MCF 10A (cell line): Measurements from ENCODE around the gene ZNF536. TPM values are rescaled to one million over a fixed set of nuclear protein-coding genes. Genes with fewer than 3 reads are reported as not detected.

Experiments
- BruUV-seq: library from RNA; stranded (reverse); fragments of 400-500 nt; replicated peaks from 2 replicates; lab custom pipeline; 2021; lab: Mats Ljungman, UMichigan
- CTCF ChIA-PET: fragments of 300-600 bp; sonication (Branson Sonifier 250); formaldehyde crosslinking; extraction: SDS; loops from one replicate; lab custom pipeline; 2021; ENCODE audit warnings: antibody characterized with exemption, inconsistent platforms; lab: Yijun Ruan, JAX
- POLR2A ChIA-PET: fragments of 300-600, 350-650 bp; sonication (Branson Sonifier 250); formaldehyde crosslinking; extraction: SDS; loops from one replicate; lab custom pipeline; 2020; ENCODE audit warnings: antibody characterized with exemption, inconsistent platforms; lab: Yijun Ruan, JAX
- DNase-seq: peaks from one replicate; pipeline ENCODE4 v3.0.0-alpha.2; 2018; ENCODE audit not compliant: unreplicated experiment
- H3K27ac Mint-ChIP-seq: one replicate; pipeline ENCODE4 v1.8.0; 2022; ENCODE audit warnings: mild to moderate bottlenecking, low read depth, mixed read lengths; ENCODE audit not compliant: unreplicated experiment
- H3K27me3 Mint-ChIP-seq: one replicate; pipeline ENCODE4 v1.8.0; 2022; ENCODE audit warnings: mixed read lengths; ENCODE audit not compliant: insufficient read depth, unreplicated experiment
- H3K36me3 Mint-ChIP-seq: one replicate; pipeline ENCODE4 v1.8.0; 2022; ENCODE audit warnings: mild to moderate bottlenecking, moderate library complexity, mixed read lengths; ENCODE audit not compliant: insufficient read depth, unreplicated experiment
- H3K4me1 Mint-ChIP-seq: one replicate; pipeline ENCODE4 v1.8.0; 2022; ENCODE audit warnings: mixed read lengths; ENCODE audit not compliant: insufficient read depth, unreplicated experiment
- H3K4me3 Mint-ChIP-seq: one replicate; pipeline ENCODE4 v1.8.0; 2022; ENCODE audit warnings: mild to moderate bottlenecking, moderate library complexity, mixed read lengths; ENCODE audit not compliant: unreplicated experiment
- H3K9me3 Mint-ChIP-seq: one replicate; pipeline ENCODE4 v1.8.0; 2022; ENCODE audit warnings: mixed read lengths; ENCODE audit not compliant: unreplicated experiment
- intact Hi-C: fragments of 100-400 bp; cut with micrococcal nuclease; formaldehyde crosslinking; loops from 2 replicates; pipeline ENCODE4 v1.14.1; 2022
- total RNA-seq: library from RNA; stranded (reverse); gene quantifications from 2 replicates; pipeline ENCODE4 v1.2.3, GENCODE V29; 2022
- TF ChIP-seq, protein P1 (sequence below): fragments of 200-600 bp; IDR thresholded peaks from one replicate; pipeline ENCODE4 v1.8.0; 2022; ENCODE audit warnings: antibody characterized with exemption, mild to moderate bottlenecking; ENCODE audit not compliant: unreplicated experiment

ZNF536 gene
- total RNA-seq, 1 experiment from 2014 or later: not detected

DNA sequence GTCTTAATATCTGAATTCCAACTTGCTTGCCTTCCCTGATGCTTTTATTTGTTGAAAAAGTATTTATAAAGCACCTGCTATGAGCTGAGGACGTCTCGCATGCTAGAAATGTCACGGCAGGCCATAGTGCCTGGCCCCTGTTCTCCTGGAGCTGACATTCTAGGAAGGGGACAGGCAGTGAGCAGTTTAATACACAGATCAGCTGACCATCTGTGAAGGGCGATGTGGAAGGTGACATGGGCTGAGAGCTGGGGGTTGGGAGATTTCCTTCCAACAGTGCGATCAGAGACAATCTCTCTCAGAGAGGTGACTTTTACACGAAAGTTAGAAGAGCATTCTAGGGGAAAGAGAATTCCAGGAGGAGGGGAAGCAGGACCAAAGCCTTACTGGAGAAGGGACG, 153.2 kb downstream of the ZNF536 start:
- Mint-ChIP-seq H3K36me3 (no peaks in the 10 kb centered on the region), H3K27me3 (no peaks in the 10 kb centered on the region), H3K9me3 (peaks cover 14% of the 10 kb centered on the region), H3K4me3 (no peak overlapping the region), H3K27ac (no peak overlapping the region), H3K4me1 (no peaks in the 10 kb centered on the region)
- BruUV-seq: no TSS peak
- intact Hi-C loops: no loop called here
- TF ChIP-seq, protein P1, sequence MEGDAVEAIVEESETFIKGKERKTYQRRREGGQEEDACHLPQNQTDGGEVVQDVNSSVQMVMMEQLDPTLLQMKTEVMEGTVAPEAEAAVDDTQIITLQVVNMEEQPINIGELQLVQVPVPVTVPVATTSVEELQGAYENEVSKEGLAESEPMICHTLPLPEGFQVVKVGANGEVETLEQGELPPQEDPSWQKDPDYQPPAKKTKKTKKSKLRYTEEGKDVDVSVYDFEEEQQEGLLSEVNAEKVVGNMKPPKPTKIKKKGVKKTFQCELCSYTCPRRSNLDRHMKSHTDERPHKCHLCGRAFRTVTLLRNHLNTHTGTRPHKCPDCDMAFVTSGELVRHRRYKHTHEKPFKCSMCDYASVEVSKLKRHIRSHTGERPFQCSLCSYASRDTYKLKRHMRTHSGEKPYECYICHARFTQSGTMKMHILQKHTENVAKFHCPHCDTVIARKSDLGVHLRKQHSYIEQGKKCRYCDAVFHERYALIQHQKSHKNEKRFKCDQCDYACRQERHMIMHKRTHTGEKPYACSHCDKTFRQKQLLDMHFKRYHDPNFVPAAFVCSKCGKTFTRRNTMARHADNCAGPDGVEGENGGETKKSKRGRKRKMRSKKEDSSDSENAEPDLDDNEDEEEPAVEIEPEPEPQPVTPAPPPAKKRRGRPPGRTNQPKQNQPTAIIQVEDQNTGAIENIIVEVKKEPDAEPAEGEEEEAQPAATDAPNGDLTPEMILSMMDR: no peak
- ChIA-PET POLR2A (interaction anchor here (0.7 kb wide), 1 partner anchor 463 kb away, joined by 3 read pairs; no protein-coding TSS in a partner anchor), CTCF (no interaction called here)
- DNase-seq: no peak

DNA sequence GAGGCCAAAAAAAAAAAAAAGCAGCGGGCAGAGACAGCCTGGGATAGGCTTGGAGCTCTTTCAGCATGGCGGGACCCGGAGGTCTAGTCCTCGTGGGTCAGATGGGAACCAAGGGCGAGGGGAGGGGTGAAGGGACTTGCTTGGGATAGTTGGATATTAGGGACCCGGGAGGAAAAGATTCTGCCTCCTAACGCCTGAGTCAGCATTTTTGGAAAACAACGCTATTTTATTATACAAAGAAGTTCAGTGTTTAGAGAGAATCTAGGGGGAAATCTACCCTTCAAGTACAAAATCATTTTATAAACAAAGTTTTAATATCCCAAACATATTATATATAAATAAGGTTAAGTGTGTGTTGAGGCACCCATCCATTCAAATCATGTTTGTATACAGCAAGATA, 156.7 kb downstream of the ZNF536 start:
- Mint-ChIP-seq H3K4me1 (no peaks in the 10 kb centered on the region), H3K27me3 (no peaks in the 10 kb centered on the region), H3K36me3 (no peaks in the 10 kb centered on the region), H3K4me3 (no peak overlapping the region), H3K9me3 (peaks cover 11% of the 10 kb centered on the region), H3K27ac (no peak overlapping the region)
- TF ChIP-seq, protein P1: no peak
- CTCF ChIA-PET: no interaction called here
- intact Hi-C loops: no loop called here
- no TSS peak for BruUV-seq
- POLR2A ChIA-PET: no interaction called here
- no peak for DNase-seq

DNA sequence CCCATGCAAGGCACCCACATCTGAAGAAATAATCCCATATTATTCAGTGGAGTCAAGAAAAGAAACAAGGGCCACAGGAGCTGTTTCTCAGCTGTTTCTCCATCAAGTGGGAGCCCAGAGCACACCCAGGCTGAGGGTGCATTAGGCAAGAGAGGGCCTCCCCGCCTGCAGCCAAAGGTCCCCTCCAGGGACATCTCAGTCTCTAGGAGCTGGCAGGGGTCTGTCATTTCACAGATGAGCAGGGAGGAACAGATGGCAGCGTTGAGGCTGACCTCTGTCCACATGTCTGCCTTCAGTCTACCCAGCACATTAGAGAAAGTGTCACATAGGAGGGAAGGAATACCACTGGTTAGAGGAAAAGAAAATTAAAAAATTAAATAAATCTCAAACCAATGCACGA, 157.7 kb downstream of the ZNF536 start:
- POLR2A ChIA-PET: no interaction called here
- TF ChIP-seq, protein P1: no peak
- no peak overlapping the region for H3K4me3 Mint-ChIP-seq
- peaks cover 10% of the 10 kb centered on the region for H3K9me3 Mint-ChIP-seq
- H3K27me3 Mint-ChIP-seq: no peaks in the 10 kb centered on the region
- DNase-seq: no peak
- H3K4me1 Mint-ChIP-seq: no peaks in the 10 kb centered on the region
- no peaks in the 10 kb centered on the region for H3K36me3 Mint-ChIP-seq
- no peak overlapping the region for H3K27ac Mint-ChIP-seq
- intact Hi-C loops: no loop called here
- CTCF ChIA-PET: no interaction called here
- BruUV-seq: no TSS peak

DNA sequence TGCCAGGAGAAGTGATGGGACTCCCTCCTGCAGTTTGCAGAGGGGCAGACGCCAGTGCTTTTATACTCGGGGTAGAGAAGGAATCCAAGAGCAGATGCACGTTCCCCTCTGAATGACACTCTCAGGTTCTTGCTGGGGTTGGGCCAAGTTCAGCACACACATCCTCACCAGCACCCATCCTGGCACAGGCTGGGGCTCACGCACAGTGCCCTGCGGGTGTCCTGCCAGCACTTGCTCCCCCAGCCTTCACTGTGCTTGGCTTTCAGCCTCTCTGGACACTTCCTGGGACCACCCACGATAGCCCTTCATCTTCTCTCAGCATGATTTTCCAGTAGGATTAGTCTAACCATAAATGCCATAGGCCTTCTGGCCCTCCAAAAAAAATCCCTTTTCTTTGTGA, 158.6 kb downstream of the ZNF536 start:
- intact Hi-C loops: no loop called here
- DNase-seq: no peak
- peaks cover 1% of the 10 kb centered on the region for H3K9me3 Mint-ChIP-seq
- CTCF ChIA-PET: no interaction called here
- no peak overlapping the region for H3K4me3 Mint-ChIP-seq
- TF ChIP-seq, protein P1: no peak
- POLR2A ChIA-PET: no interaction called here
- H3K27me3 Mint-ChIP-seq: no peaks in the 10 kb centered on the region
- no peaks in the 10 kb centered on the region for H3K4me1 Mint-ChIP-seq
- BruUV-seq: no TSS peak
- H3K27ac Mint-ChIP-seq: no peak overlapping the region
- no peaks in the 10 kb centered on the region for H3K36me3 Mint-ChIP-seq
